Measurements from ENCODE around the gene GREM2.

The GREM2 gene

DNA sequence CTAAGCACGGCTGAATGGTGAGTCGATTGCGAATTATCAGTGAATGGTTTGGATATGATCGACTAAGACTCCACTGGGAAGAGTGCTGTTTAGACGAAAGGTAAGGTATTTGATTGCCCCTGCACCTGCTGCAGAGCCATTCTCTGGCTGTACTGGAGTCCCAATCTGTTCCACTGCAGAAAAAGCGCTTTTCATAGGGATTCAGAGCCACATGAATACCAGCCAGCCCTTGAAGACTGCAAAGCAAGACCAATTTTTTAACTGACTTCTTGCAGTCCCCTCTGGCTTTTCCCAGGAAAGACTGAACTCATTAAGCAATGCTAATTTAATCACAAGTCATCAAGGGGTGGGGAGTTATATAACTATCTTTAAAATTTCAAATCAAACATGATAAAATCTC, 1.3 kb downstream of the GREM2 start:
- DNase-seq (ENCODE audit: low read depth, low spot score): no peak

- DNase-seq (ENCODE audit: low read depth, low spot score): no peak
Measured at GRCh38 chr1:240609527-240610060, 2.4 kb downstream of the GREM2 start.

DNA sequence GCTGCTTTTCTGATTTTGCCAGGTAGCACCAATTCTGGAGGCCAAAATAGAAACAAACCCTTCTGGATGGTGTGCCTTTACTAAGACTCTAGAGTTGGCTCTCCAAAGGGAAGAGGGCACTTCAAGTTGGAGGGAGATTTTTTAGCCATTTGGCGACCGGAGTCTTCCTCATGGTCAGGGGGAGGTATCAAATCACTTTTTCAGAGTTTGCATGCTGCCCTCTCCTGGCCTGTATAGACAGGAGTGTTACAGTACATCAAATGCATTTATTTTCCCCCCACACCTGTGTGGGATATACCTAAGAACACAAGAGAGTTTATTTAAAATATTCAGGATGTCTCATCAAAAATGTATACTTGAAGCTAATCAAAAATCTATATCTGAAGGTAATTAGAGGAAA, 3.2 kb downstream of the GREM2 start:
- peak; percentile 25 for DNase-seq (ENCODE audit: low read depth, low spot score)

DNA sequence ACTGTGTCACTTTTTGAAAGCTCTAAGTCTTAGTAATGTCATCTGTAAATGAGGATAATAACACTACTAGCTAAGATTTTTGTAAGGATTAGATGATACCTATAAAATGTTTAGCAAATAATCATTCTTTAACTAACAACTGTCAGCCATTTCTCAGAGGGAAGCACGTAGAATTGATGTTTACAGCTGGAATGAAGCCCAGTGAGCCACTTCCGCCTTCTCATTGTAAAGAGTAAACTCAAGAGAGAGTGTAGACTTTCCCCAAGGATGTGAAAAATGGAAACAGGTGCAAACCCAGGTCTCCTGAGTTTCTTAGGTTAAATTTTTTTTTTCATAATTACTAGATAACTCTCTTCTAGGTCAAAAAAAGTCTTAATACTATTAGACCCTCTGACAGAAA, 4.9 kb downstream of the GREM2 start:
- no peak for DNase-seq (ENCODE audit: low read depth, low spot score)

GRCh38 chr1:240602189-240602588, 9.8 kb downstream of the GREM2 start:
- peak; percentile 10 for DNase-seq (ENCODE audit: low read depth, low spot score)

GRCh38 chr1:240599830-240600229, 12.1 kb downstream of the GREM2 start:
- no peak for DNase-seq (ENCODE audit: low read depth, low spot score)

DNA sequence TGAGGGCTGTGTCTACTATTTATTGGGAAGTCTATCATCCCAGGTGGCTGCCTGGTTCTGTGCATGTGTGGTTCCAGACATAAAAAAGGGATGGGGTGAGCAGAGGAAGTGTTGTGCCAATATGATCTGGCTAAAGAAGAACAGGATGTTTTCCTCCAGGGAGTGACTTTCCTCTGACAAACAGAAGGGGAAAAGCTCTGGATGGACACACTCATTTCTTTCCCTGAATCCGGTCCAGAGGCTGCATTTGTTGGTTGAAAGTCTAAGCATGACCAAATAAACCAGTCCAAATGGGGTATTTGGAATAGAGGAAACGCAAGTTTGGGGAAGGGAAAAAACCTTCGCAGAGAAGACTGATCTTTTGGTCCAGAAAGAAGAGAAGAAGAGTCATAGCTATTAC, 12.7 kb downstream of the GREM2 start:
- no peak for DNase-seq (ENCODE audit: low read depth, low spot score)

- peak; percentile 49 for DNase-seq (ENCODE audit: low read depth, low spot score)
Measured at GRCh38 chr1:240598216-240599001, 13.5 kb downstream of the GREM2 start.

DNA sequence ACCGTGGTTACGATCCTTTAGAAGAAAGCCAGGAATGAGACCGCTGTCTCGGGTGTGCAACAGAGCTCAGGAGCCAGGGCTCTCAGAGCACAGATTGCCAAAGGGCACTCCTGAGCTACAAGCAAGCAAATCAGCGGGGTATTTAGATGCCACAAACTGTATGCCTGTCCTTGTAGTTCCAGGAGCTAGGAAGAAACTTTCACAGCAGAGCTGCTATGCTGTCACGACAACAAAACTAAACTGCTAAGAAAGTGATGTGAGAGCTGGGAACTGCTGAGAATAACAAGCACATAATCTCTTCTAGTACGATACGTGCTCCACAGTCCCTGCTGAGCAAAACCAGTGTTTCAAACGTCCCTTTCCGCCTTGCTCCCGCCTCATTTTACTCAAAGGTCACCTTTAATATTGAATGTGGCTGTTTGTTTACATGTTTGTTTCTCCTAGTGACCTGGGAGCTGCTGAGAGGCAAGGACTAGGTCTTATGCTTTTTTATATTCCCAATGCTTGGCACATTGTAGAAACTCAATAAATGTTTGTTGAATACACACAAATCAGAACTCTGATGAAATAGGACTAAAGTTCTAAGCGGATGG, 14.7 kb downstream of the GREM2 start:
- peak; percentile 65 for DNase-seq (ENCODE audit: low read depth, low spot score)

GRCh38 chr1:240595476-240595875, 16.5 kb downstream of the GREM2 start:
- DNase-seq (ENCODE audit: low read depth, low spot score): no peak

- no peak for DNase-seq (ENCODE audit: low read depth, low spot score)
Measured at GRCh38 chr1:240591564-240591963, 20.4 kb downstream of the GREM2 start.

GRCh38 chr1:240591078-240591477, 20.9 kb downstream of the GREM2 start:
- no peak for DNase-seq (ENCODE audit: low read depth, low spot score)

DNA sequence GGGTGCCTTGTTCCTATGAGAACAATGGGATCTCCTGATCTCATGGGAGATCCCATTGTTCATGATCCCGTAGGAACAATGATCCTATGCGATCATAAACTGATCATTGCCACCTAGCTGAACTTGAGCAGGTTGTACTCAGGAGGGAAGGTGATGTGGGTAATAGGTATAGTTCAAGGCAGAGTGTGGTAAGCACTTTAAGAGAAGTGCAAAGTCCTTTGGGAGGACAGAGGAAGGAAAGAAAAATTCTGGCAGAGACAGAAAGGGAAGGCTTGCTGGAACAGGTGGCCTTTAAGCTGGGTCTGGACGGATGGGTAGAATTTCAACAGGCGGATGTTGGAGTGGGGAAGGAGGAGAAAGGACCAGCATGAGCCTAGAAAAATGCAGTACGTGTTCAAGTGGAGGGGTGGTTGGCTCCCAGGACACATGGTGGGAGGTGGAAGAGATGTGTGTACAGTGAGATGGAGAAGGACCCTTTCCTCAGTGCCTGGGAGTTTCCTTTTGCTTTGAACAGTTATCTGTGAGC, 22.3 kb downstream of the GREM2 start:
- DNase-seq (ENCODE audit: low read depth, low spot score): no peak

GRCh38 chr1:240586006-240586405, 25.9 kb downstream of the GREM2 start:
- DNase-seq (ENCODE audit: low read depth, low spot score): no peak

DNA sequence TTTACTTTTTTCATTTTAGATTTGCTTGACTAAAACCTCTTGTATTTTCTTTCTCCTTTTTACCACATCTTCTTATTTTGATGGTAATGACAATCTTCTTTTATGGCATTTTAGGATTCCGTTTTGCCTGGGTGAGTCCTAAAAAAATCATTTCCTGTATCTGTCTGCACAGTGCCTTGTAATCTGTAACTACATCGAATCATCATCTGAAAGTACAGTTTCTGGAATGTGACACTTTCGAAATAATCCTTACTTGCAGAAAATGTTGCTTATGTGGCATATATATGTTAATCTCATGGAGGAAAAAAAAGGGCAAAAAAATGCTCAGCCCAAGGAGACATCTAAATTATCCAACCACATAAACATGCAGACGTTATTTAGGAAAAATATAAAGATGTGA, 29.0 kb downstream of the GREM2 start:
- no peak for DNase-seq (ENCODE audit: low read depth, low spot score)

DNA sequence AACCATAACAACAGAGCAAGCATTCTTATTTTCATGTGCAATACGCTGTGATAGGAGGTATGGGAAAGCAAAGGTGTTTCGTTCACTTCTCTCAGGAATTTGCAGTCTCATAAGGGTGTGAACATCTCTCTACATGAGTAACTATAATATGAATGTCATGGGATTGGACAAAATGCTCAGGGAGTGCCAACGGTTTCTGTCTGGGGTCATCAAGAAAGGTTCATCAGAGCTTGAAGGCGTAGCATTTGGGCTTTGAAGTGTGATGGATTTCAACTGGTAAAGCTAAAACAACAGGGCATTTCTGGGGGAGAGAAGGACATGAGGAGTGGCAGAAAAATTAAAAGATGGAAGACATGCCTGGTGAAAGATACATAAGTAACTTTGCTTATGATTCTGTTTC, 32.4 kb downstream of the GREM2 start:
- no peak for DNase-seq (ENCODE audit: low read depth, low spot score)

DNA sequence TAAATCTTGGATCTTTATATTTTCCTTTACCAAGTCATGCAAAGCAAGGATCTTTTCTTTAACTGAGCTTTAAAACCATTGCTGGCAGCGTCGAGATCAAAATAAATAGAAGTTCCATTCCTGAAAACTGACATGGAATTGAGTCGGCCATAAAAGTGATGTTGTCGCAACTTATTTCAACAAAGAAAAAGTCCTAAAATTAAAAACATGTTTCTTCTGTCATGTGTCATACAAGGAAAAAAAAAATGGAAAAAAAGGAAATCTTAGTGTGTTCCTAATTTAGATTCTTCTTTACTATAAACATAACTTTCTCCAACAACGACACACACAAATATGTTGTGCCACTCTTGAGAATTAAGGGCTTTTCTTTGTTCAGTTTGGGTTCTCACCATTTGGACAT, 34.9 kb downstream of the GREM2 start:
- DNase-seq (ENCODE audit: low read depth, low spot score): no peak

GRCh38 chr1:240575981-240576662, 35.8 kb downstream of the GREM2 start:
- peak; percentile 46 for DNase-seq (ENCODE audit: low read depth, low spot score)

- DNase-seq (ENCODE audit: low read depth, low spot score): no peak
Measured at GRCh38 chr1:240572328-240572727, 39.6 kb downstream of the GREM2 start.

GRCh38 chr1:240571782-240572181, 40.2 kb downstream of the GREM2 start:
- DNase-seq (ENCODE audit: low read depth, low spot score): no peak

DNA sequence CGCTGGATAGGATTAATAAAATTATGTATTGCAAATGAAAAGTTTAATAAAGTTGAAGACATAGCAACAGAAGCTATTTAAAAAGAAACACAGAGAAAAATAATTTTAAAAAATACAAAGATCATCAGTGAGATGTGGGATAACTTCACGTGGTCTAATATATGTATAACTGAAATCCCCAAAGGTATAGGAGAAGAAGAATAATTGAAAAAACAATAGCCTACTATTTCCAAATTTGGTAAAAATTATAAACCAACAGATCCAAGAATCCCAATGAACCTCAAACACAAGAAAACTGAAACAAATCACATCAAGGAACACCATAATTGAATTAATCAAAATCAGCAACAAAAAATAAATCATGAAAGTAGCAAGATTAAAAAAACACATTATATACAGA, 44.9 kb downstream of the GREM2 start:
- no peak for DNase-seq (ENCODE audit: low read depth, low spot score)

- DNase-seq (ENCODE audit: low read depth, low spot score): no peak
Measured at GRCh38 chr1:240562779-240563178, 49.2 kb downstream of the GREM2 start.

Data from astrocyte of the hippocampus (primary cell).